OCI-LY3 (cell line): ENCODE measurements around the gene PALS1.
A peak's percentile ranks its signal among the peaks of the same experiment; 100 is the strongest.

Source experiments
- H2AFZ ChIP-seq: fragments of 200-600, 300-600 bp; shearing (Covaris generic); 2 replicates; pipeline ENCODE4 v1.6.0; 2014; ENCODE audit warnings: antibody characterized with exemption, low read depth, low read length
- H3K27ac ChIP-seq: fragments of 200-600, 300-600 bp; sonication (generic); 2 replicates; pipeline ENCODE4 v1.5.1; 2014; ENCODE audit warnings: mild to moderate bottlenecking, low read length, moderate library complexity, mixed read lengths
- H3K27me3 ChIP-seq: fragments of 200-600, 300-600 bp; sonication (generic); 2 replicates; pipeline ENCODE4 v1.6.1; 2014; ENCODE audit warnings: low read depth, low read length, mixed read lengths
- H3K36me3 ChIP-seq: fragments of 200-600, 300-600 bp; sonication (generic); replicated peaks from 2 replicates; pipeline ENCODE3; 2014; ENCODE audit warnings: low read depth, low read length, mixed read lengths
- H3K4me1 ChIP-seq: fragments of 300-600, 200-600 bp; sonication (generic); 2 replicates; pipeline ENCODE4 v1.6.1; 2014; ENCODE audit warnings: low read length, mixed read lengths
- H3K4me2 ChIP-seq: fragments of 200-600, 300-600 bp; sonication (generic); 2 replicates; pipeline ENCODE4 v1.6.1; 2014; ENCODE audit warnings: low read length, mixed read lengths
- H3K4me3 ChIP-seq: fragments of 300-600, 200-600 bp; sonication (generic); 2 replicates; pipeline ENCODE4 v1.5.1; 2014; ENCODE audit warnings: antibody characterized with exemption, mild to moderate bottlenecking, low read length, moderate library complexity
- H3K79me2 ChIP-seq: fragments of 300-600, 200-600 bp; shearing (Covaris generic); 2 replicates; pipeline ENCODE4 v1.6.1; 2014; ENCODE audit warnings: mild to moderate bottlenecking, low read length, mixed read lengths
- H3K9ac ChIP-seq: fragments of 300-600, 200-600 bp; shearing (Covaris generic); 2 replicates; pipeline ENCODE4 v1.6.0; 2014; ENCODE audit warnings: mild to moderate bottlenecking, low read length, moderate library complexity
- H3K9me3 ChIP-seq: fragments of 200-600, 300-600 bp; shearing (Covaris generic); 2 replicates; pipeline ENCODE4 v1.6.1; 2014; ENCODE audit warnings: low read length, mixed read lengths; ENCODE audit not compliant: insufficient read depth
- H4K20me1 ChIP-seq: fragments of 200-600, 300-600 bp; sonication (generic); 2 replicates; pipeline ENCODE4 v1.6.1; 2016; ENCODE audit warnings: low read length, mixed read lengths; ENCODE audit not compliant: insufficient read depth
- EZH2phosphoT487 ChIP-seq: fragments of 200-600 bp; shearing (Covaris generic); IDR thresholded peaks from 2 replicates; pipeline ENCODE4 v1.6.1; 2018; ENCODE audit warnings: antibody characterized with exemption, mixed run types, low read depth
- TF ChIP-seq, protein P1 (sequence below): fragments of 200-600, 300-600 bp; sonication (generic); IDR thresholded peaks from 2 replicates; pipeline ENCODE4 v1.5.1; 2014; ENCODE audit warnings: antibody characterized with exemption, low read length, low read depth

Gene PALS1

DNA sequence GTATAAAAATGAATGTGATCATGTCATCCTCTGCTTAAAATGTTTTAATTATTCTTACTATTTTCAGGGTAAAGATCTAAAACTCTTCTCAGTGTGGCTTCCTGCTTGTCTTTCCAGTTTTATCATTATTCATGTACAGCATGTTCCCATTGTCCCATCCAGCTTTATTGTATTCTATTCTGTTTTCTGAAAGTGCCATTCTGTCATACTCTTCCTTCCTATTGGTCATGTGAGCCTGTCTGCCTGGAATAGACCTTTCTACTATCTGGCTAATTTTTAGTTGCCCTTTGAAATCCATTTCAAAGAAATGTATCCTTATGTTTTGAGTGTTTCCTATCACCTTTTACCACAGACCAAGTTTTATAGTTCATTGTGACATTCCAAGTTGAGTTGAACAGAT, 34.9 kb downstream of the PALS1 start:
- no peak overlapping the region for H3K27ac ChIP-seq
- H4K20me1 ChIP-seq: no peaks in the 10 kb centered on the region; the same call in 1 of the 2 replicates
- H3K9ac ChIP-seq: no peak overlapping the region
- H3K27me3 ChIP-seq: no peaks in the 10 kb centered on the region
- TF ChIP-seq, protein P1, sequence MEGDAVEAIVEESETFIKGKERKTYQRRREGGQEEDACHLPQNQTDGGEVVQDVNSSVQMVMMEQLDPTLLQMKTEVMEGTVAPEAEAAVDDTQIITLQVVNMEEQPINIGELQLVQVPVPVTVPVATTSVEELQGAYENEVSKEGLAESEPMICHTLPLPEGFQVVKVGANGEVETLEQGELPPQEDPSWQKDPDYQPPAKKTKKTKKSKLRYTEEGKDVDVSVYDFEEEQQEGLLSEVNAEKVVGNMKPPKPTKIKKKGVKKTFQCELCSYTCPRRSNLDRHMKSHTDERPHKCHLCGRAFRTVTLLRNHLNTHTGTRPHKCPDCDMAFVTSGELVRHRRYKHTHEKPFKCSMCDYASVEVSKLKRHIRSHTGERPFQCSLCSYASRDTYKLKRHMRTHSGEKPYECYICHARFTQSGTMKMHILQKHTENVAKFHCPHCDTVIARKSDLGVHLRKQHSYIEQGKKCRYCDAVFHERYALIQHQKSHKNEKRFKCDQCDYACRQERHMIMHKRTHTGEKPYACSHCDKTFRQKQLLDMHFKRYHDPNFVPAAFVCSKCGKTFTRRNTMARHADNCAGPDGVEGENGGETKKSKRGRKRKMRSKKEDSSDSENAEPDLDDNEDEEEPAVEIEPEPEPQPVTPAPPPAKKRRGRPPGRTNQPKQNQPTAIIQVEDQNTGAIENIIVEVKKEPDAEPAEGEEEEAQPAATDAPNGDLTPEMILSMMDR: no peak
- no peak for TF ChIP-seq EZH2phosphoT487
- H3K4me1 ChIP-seq: no peaks in the 10 kb centered on the region
- no peaks in the 10 kb centered on the region for H3K36me3 ChIP-seq
- no peak overlapping the region for H2AFZ ChIP-seq
- H3K4me2 ChIP-seq: no peak overlapping the region
- no peaks in the 10 kb centered on the region for H3K9me3 ChIP-seq
- no peak overlapping the region for H3K4me3 ChIP-seq
- no peaks in the 10 kb centered on the region for H3K79me2 ChIP-seq

DNA sequence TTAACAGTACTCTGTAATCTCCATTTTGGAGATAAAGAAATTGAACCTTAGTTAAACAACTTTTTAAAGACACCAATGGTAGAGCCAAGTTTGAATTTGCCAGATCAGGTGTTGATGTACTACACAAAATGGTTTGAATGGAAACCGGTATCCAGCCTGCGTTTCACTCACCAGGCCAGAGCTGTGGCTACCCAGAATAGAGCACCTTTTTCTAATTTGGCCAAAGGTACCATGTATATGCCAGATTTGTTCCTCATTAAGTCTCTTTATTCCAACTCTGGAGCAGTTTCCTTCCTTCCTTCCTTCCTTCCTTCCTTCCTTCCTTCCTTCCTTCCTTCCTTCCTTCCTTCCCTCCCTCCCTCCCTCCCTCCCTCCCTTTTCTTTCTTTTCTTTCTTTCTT, 39.3 kb downstream of the PALS1 start:
- no peaks in the 10 kb centered on the region for H4K20me1 ChIP-seq
- H3K4me2 ChIP-seq: no peak overlapping the region
- no peaks in the 10 kb centered on the region for H3K36me3 ChIP-seq
- H3K9me3 ChIP-seq: no peaks in the 10 kb centered on the region
- no peaks in the 10 kb centered on the region for H3K4me1 ChIP-seq
- TF ChIP-seq, protein P1: no peak
- TF ChIP-seq EZH2phosphoT487: no peak
- no peaks in the 10 kb centered on the region for H3K27me3 ChIP-seq
- no peak overlapping the region for H3K27ac ChIP-seq
- H3K9ac ChIP-seq: no peak overlapping the region
- no peak overlapping the region for H3K4me3 ChIP-seq
- H2AFZ ChIP-seq: no peak overlapping the region
- H3K79me2 ChIP-seq: no peaks in the 10 kb centered on the region

DNA sequence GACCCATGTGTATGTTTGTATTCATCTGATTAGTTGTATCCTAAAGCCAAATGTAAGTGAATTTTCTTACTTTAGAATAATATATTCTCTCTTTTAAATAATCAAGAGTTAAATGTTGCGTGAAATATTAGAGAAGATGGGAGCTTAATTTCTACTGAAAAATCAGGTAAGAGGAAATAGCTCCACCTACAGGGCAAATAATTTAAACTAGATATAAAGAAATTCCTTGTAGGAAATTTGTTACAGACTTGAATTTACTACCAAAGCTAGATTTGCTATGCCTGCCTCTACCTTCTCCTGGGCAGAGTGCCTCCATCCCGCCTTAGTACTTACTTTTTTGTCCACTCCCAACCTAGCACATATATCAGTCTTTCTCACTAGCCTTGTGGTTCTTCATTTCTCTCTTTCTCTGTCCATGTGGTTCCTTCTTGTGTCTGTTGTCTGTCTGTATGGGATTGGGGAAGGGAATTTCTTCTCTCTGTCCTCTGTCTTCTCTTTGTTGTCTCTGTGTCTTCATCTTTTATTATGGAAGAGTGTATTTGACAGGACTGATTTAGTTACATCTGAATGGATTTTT, 44.7 kb downstream of the PALS1 start:
- Histone ChIP-seq H3K9ac (no peak overlapping the region), H3K79me2 (no peaks in the 10 kb centered on the region), H3K27me3 (no peaks in the 10 kb centered on the region), H3K4me3 (no peak overlapping the region), H3K36me3 (no peaks in the 10 kb centered on the region), H3K4me2 (no peak overlapping the region), H3K4me1 (no peaks in the 10 kb centered on the region), H4K20me1 (no peaks in the 10 kb centered on the region), H2AFZ (no peak overlapping the region), H3K9me3 (no peaks in the 10 kb centered on the region), H3K27ac (no peak overlapping the region)
- TF ChIP-seq EZH2phosphoT487: no peak
- TF ChIP-seq, protein P1: peak; percentile 61
